Colon (tissue), 2 donors: ENCODE measurements around the gene FAM50B.
"Not testable (repeated sequence)": the region's sequence is repeated elsewhere in the genome, so short reads cannot be mapped to it uniquely, and the experiment has no call there.

ENCODE experiments used
- FAIRE-seq: peaks from 2 replicates; lab custom pipeline; 2012; peaks lifted over from hg19 to GRCh38; lab: Jason Lieb, UNC
- donor health status: control.
- donor health status: control.

The FAM50B gene

GRCh38 chr6:3849681-3850450, 693 bp downstream of the FAM50B start:
- FAIRE-seq = no peak

GRCh38 chr6:3850451-3851203, 1.5 kb downstream of the FAM50B start:
- no peak for FAIRE-seq

- no peak for FAIRE-seq
Observed at GRCh38 chr6:3851839-3852238, 2.7 kb downstream of the FAM50B start.

GRCh38 chr6:3852391-3852790, 3.2 kb downstream of the FAM50B start:
- FAIRE-seq = no peak

GRCh38 chr6:3855866-3856265, 6.7 kb downstream of the FAM50B start:
- no peak for FAIRE-seq

GRCh38 chr6:3856576-3856975, 7.4 kb downstream of the FAM50B start:
- FAIRE-seq = no peak

GRCh38 chr6:3857468-3858456, 8.6 kb downstream of the FAM50B start:
- FAIRE-seq = no peak

GRCh38 chr6:3859878-3860552, 10.8 kb downstream of the FAM50B start:
- no peak for FAIRE-seq

- FAIRE-seq = no peak
Observed at GRCh38 chr6:3861424-3861823, 12.3 kb downstream of the FAM50B start.

- FAIRE-seq = no peak
Observed at GRCh38 chr6:3862038-3862437, 12.9 kb downstream of the FAM50B start.

GRCh38 chr6:3863322-3863721, 14.1 kb downstream of the FAM50B start:
- FAIRE-seq = not testable (repeated sequence)

- FAIRE-seq = no peak
Observed at GRCh38 chr6:3865463-3865862, 16.3 kb downstream of the FAM50B start.

GRCh38 chr6:3867641-3868502, 18.7 kb downstream of the FAM50B start:
- FAIRE-seq = no peak

GRCh38 chr6:3868544-3868943, 19.4 kb downstream of the FAM50B start:
- FAIRE-seq = no peak

GRCh38 chr6:3869284-3869631, 20.1 kb downstream of the FAM50B start:
- FAIRE-seq = no peak

- FAIRE-seq = no peak
Observed at GRCh38 chr6:3869632-3870527, 20.7 kb downstream of the FAM50B start.

GRCh38 chr6:3870528-3870925, 21.4 kb downstream of the FAM50B start:
- FAIRE-seq = no peak

GRCh38 chr6:3871515-3871914, 22.3 kb downstream of the FAM50B start:
- FAIRE-seq = no peak

GRCh38 chr6:3871939-3872338, 22.8 kb downstream of the FAM50B start:
- no peak for FAIRE-seq

- FAIRE-seq = no peak
Observed at GRCh38 chr6:3872370-3872854, 23.2 kb downstream of the FAM50B start.
